DMS 273 (cell line): ENCODE results near the gene ITLN1.
"Not testable (repeated sequence)": the region's sequence is repeated elsewhere in the genome, so short reads cannot be mapped to it uniquely, and the experiment has no call there.

Experiments
- DNase-seq: peaks from one replicate; lab custom pipeline; 2025; ENCODE audit not compliant: unreplicated experiment; lab: John Stamatoyannopoulos, UW

ITLN1 gene

DNA sequence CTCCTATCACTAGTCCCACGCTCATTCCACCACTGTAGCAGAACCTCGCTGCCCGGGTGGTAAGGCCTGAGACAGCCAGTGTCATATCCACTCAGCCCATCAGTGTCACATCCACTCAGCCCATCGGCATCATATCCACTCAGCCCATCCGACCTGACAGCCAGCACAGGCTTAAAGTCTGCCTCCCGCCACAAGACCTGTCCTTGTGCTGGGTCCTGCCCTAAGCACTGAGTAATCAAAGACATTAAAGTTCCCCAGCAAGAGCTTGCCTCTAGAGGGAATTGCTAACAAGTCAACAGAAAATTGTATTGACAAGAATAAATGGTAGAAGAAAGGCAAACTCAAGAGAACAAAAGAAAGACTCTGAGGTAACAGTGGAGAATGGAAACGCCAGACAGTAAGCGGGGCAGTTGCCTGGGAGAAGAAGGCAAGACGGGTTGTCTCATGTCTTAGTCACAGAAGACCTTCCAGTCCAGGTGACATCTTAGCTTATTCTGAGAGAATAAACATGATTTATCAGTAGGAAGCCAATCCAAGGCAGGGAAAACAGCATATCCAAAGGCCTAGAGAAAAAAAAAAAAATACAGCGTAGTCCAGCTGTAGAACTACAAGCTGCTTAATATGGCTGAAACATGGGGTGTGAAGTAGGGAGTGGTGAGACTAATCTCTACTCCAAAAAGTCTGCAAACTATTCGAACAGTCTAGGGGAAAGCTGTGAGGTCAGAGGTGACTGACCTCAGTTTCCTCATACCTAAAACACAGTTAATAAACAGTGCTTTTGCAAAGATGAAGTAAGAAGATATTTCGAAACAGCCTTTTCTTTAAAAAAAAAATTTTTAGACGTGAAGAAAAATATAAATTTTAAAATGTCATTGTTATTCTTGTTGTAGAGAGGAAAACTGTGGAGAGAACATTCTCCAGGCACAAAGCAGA is 1.1 kb downstream of the ITLN1 start:
- no peak for DNase-seq

DNA sequence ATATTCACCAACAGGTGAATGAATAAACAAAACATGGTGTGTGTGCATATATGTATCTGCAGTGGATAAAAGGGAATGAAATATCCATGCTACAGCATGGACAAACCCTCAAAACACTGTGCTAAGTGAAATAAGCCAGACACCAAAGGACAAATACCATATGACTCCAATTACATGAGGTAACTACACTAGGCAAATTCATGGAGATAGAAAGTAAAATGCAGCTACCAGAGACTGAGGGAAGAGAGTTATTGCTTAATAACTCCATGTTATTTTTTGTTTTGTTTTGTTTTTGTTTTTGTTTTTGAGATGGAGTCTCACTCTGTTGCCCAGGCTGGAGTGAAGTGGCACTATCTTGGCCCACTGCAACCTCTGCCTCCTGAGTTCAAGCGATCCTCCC is 2.4 kb downstream of the ITLN1 start:
- DNase-seq = no peak

DNA sequence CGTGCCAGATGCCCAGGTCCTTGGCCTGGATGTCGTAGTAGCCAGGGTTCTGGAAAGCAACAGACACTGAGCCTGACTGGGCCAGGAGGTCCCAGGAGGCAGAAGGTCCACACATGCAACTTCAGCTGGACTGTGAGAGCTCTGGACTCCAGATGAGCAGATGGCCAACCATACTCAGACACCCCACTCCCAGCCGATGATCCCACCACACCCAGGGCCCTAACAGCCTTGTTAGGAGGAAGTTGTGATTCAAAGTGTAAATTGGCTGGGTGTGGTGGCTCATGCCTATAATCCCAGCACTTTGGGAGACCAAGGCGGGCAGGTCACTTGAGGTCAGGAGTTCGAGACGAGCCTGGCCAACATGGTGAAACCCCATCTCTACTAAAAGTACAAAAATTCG is 3.7 kb downstream of the ITLN1 start:
- DNase-seq = not testable (repeated sequence)

DNA sequence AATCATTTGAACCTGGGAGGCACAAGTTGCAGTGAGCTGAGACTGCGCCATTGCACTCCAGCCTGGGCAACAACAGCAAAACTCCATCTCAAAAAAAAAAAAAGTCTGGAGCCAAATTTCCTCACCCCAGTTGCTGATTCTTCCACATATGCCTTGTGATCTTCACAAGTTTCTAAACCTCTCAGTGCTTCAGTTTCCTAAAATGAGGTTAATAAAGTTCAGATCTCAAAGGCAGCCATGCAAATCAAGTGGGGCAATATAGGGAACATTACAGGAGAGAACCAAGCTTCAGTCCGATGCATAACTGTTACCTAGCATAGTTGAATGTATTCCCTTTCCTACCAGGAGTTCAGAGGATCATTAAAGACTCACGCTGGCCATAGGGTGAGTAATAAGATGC is 4.8 kb downstream of the ITLN1 start:
- no peak for DNase-seq

DNA sequence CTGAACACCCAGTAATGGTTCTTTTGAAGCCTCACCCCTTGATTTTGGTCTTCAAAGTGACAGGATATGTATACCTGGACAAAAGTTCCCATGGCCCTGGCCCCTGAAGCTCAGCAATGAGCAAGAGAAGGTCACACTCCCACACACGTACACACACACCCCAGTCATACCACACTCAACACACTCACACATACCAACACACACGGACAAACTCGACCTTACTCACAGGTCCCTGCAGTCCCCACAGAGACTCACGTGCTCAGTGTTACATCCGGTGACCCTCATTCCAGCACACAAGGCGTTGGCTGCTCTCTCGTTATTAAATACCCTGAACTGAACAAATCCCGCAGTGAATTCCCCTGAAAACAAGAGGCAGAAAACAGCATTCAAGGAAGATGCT is 5.9 kb downstream of the ITLN1 start:
- no peak for DNase-seq

DNA sequence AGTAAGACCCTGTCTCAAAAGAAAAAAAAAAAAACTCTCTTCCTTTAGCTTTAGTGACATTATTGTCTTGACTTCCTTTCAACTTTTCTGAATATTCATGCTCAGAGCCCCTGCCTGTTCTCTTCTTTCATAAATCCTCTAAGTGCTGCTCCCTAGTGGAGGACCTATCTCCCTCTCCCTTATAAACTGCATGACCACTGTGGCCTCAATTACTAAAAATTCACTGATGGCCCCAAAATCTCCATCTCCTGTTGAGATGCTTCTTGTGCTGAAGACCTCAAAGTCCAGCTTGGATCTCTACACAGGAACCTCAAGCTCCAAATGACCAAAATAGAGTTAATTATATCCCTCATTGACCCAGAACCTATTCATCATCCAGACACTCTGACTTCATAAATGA is 7.8 kb downstream of the ITLN1 start:
- no peak for DNase-seq

DNA sequence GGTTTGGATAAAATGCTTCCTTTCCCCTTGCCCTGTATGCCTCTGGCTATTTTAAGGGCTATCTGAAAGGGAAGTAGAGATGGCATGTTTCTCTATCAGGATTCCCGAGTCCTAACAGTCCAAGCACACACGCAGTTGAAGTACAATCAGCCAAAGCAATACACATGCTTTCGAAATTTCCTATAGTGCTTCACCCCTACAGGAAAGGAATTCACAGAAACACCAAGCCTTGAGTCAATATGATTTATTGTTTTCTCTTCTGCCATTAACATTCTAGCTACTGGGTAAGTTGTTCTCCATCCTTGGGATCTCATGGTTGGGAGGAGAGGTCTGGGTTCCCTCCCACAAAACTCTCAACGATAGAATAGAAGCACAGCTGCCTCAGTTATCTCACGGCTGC is 8.7 kb downstream of the ITLN1 start:
- no peak for DNase-seq

DNA sequence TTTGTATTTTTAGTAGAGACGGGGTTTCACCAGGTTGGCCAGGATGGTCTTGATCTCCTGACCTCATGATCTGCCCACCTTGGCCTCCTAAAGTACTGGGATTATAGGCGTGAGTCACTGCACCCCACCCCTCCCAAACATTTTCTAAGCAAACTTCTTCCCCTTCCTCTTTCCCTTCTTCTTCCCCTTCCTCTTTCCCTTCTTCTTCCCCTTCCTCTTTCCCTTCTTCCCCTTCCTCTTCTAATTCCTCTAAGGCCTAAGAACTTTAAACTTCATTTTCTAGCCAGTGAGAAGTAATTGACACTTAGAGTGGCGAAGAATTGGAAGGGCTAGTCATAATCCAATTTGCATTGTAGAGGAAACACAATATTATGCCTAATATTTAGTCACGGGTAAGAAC is 9.4 kb downstream of the ITLN1 start:
- not testable (repeated sequence) for DNase-seq

DNA sequence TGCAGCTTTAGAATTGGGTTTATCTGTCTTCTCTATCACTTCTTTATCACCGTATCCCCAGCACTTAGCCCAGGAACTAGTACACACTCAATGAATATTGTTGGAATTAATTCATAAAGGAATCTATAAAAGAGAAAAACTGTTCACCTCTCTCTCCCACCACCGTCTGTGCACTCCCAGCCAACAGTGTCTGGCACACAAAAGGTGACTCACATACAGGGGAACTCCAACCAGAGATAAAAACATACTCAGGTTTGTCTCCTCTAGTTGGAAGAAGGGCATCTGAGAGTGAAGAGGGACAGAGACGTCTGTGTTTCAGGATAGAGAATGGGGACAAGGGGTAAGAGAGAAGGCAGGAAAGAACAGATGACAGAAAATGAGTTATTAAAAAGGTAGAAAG is 10.0 kb downstream of the ITLN1 start:
- no peak for DNase-seq

DNA sequence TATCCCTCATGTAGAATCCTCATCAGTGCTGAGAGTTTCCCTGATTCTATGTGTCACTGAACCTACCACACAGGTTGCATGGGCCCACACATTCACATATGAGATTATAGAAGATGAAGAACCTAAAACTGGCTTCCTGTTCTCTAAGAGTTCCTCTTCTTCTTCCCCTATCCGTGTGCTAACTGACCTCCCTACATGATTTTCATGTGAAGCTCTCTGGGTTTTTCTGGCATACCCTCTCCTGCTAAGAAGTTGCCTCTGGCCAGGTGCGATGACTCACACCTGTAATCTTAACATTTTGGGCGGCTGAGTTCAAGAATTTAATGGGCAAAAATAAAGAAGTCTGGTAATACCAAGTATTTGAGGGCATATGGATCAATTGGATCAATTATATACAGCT is 16.8 kb downstream of the ITLN1 start:
- no peak for DNase-seq

DNA sequence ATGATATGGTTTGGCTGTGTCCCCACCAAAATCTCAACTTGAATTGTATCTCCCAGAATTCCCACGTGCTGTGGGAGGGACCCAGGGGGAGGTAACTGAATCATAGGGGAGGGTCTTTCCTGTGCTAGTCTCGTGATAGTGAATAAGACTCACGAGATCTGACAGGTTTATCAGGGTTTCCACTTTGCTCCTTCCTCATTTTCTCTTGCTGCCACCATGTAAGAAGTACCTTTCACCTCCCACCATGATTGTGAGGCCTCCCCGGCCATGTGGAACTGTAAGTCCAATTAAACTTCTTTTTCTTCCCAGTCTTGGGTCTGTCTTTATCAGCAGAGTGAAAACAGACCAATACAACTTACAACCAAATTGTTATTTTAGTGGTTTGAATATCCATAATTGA is 17.3 kb downstream of the ITLN1 start:
- DNase-seq = not testable (repeated sequence)

DNA sequence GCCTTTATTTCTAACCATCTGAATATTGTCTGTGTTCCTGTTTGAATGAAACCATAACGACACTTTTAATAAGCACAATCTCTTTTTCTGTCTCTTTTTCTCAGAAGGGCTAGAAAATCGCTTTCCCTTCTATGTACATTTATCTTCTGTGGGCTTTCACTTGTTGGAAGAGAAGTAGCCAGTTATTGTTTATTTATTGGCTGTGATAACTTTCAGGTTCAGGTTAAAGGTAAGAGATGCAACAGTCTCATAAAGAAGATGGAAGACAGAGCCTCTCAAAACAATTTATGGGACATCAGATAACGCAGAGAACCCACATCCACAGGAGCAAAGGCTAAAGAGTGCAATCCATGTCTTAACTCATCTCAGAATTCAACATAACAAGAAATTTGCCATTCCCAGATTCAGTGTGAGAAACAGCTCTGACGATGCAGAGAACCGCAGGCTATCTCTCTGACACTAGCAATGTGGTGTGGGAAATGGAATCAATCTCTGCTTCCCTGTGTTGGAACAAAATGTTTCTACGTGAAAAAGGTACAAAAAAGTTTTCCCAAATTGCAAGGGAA is 18.2 kb downstream of the ITLN1 start:
- DNase-seq = no peak

DNA sequence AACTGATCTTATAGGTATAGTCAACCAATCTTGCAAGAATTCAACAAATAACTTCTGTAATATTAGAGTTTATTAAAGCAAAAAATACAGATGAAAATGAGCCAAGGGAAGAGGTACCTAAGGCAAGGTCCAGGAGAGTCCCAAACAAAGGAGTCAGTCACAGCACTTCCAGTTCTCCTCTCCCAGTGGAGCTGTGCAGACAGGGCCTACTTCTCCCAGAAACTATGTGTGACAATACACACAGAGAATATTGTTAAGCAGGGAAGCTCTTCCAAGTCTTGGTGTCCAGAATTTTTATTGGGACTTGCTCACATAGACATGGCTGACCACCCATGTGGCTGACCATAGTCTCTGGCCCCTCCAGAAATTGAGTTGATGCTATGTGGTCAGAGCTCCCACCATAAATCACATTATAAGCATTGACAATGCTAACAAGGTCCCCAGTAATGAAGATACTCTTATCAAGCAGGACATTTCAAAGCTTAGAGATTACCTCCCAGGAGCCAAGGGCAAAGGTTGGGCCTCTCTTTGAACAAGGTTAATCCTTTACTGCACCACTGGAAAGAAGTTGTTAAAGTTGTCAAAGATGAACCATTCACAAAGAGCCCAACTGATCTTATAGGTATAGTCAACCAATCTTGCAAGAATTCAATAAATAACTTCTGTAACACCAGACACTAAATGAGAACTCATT is 18.8 kb downstream of the ITLN1 start:
- no peak for DNase-seq

DNA sequence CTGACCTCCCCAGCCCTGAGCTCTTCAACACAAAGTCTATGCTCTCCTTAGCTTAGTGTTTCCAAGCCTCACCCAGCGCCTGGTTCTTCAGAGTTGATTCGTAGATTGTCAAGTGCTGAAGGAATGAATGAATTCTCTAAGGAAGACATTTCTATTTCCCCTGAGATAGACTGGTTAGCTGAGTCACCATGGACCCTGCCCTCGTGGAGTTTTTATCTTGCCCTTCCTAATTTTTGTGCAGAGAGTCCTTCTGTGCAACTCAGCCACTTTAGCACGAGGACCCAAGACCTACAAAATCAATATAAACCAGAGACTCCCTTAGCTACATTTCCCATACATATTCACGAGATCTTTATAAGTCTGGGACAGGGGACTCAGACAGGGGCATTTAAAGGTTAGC is 19.6 kb downstream of the ITLN1 start:
- no peak for DNase-seq

DNA sequence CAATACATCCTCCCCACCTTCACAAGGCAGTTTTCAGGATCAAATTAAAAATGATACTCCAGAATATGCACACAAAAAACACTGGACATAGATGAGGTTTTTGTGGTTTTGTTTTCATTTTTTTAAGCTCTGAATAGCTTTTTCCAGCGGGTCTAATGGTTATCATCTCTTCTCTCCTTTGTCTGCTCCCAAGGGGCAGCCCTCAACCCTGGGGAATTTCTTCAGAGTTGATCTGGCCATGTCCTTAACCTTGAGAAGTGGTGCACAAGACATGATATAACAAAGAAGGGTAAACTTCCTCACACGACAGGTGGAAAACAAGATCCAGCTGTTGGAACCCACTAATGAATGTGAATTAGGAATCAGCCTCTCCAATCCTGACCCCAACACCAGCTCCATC is 20.8 kb downstream of the ITLN1 start:
- DNase-seq = no peak

DNA sequence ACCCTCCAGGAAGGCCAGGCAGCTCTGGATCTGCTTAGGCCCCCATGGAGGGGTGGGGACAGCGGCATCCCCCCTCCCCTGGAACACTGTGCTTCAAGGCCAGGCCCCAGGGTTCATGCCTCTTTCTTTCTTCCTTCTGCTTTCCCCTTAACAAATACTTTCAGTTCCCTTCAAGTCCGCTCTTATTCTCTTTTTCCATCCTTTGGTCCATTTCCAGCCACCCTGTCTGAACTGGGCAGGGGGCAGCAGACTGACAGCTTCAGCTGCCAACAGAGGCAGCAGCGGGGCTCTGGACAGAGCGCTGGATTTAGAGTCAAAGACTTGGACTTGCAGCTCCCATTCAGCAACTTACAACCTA is 21.2 kb downstream of the ITLN1 start:
- DNase-seq = no peak

DNA sequence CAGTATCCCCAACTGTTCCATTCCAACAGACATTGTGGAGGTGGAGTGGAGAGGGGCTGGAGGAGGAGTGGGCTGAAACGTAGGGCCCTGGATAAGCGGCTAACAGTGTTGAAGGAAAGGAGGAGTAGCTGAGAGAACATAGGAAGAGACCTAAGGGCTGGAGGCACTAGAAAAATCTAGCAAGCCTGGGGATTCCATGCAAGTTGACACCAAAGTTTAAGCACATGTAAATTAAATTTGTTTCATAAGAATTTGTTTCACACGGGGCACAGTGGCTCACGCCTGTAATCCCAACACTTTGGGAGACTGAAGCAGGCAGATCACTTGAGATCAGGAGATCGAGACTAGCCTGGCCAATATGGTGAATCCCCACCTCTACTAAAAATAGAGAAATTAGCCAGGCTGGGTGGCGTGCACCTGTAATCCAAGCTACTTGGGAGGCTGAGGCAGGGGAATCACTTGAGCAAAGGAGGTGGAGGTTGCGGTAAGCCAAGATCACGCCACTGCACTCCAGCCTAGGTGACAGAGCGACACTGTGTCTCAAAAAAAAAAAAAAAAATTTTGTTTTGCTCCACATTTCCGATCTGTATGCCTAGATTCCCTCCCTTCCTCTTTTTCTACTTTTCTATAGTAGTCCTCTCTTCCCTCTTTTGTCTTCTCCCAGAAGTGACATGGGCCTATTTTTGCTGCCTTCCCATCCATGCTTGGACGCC is 21.8 kb downstream of the ITLN1 start:
- no peak for DNase-seq

DNA sequence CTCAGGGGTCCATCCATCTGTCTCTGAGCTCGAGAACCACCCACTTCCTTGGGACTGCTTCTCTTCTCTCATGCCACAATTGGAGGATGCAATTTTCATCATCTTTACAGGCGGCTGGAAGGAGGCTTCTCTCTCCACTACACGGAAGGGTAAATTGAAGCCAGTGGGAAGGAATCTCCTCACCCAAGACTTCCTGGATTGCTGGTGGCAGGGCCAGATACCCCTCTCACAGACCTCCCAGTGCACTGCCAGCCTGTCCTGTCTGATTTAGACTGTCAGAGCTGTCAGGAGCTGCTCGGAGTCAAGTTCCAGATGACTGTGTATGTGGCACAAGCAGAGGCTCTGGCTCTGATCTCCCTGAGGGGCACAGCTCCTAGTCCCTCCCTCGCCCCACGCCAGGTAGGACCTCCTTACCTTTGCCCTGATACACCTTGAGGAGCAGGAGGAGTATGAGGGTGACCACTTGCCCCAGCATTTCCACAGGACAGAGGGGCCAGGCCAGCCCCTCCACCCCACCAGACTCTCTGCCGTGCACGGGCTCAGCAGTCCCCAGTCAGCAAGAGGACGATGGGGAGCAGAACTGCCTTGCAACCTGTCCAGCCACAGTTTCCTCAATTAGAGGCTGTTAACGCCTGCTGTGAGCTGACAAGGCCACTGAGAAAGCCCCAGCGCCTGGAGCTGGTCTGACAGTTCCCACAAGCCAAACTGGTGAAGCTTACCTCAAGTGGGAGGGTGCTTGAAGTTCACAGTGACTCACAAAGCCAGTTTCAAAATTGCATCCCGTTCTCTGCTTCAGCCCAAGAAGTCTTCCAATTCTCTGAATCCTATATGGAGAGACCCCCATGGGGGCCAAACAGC is 22.5 kb downstream of the ITLN1 start, which contains the start of gene CD244:
Gene CD244, minus strand, starts transcription at position 685 of the 858 bp plus-strand sequence. Its CDS starts 210 bp downstream, at position 475.
- DNase-seq = no peak

DNA sequence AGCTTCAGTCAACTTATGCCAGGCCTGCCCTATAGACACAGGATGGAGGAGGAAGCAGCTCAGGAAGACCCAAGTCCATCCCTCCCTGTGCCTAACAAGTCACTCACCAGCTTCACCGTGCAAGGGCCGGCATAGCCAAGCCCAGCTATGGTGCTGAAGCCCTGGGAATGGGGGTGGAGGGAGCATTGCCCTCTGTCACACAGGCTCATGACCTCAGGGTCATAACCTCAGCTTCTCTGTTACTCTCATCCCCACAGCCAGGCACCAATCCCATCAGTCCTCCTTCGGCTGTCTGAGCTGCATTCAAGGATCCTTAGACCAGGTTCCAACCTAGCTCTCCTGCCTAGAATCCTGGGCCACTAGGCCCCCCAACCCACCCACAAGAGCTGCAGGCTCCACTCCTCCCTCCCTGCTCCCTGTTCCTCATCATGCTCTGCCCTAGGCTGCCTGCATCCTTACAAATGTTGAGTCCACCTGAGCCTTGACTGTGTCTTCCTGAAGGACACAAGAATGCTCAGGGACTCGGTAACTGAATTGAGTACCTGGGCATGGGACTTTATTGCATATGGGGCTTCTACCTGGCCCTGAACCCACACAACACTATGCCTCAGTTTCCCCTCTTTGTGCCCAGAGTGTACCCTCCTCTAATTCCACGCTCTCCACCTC is 24.0 kb downstream of the ITLN1 start:
- DNase-seq = no peak

DNA sequence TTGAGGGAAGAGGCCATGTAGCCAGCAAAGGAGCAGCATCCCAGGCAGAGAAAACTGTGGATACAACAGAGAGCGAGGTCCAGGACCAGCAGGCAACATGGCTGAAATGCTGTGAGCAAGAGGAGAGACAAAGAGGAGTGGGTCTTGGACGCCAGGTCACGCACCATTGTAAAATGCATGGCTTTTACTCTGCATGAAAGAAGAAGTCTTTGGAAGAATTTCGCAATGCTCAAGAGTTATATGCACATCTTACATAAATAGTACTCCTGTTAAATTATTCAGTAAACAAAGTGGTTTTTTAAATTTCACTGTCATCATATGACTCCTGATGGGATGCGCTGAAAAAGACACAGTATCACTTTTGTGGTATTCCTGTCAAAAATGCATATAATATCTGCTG is 25.8 kb downstream of the ITLN1 start:
- no peak for DNase-seq
